Epidermal melanocyte (primary cell): ENCODE measurements around the gene IL17D.
"Not testable (repeated sequence)": the region's sequence is repeated elsewhere in the genome, so short reads cannot be mapped to it uniquely, and the experiment has no call there.

ENCODE experiments used
- DNase-seq: peaks from one replicate; pipeline ENCODE4 v3.0.0; 2011; ENCODE audit warnings: low spot score; ENCODE audit not compliant: insufficient read length

IL17D gene

DNA sequence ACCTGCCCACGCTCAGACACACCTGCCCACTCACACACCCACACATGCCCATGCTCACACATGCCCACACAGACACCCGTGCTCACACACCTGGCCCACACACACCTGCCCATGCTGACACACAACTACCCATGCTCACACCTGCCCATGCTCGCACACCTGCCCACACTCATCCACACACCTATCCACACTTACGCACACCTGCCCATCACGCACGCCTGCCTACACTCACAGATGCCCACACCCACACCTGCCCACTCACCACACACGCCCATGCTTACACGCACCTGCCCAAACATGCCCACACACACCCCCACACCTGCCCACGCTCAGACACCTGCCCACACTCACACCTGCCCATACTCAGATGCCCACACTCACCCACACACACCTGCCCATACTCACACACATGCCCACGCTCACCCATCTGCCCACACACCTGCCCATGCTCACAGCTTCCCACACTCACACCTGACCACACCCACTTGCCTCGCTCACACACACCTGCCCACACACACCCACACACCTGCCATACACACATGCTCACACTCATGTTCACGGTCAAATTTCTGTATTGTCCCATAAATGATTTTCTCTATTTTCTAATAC is 15.6 kb downstream of the IL17D start:
- no peak for DNase-seq

GRCh38 chr13:20719783-20720182 is 16.3 kb downstream of the IL17D start:
- DNase-seq, result no peak

DNA sequence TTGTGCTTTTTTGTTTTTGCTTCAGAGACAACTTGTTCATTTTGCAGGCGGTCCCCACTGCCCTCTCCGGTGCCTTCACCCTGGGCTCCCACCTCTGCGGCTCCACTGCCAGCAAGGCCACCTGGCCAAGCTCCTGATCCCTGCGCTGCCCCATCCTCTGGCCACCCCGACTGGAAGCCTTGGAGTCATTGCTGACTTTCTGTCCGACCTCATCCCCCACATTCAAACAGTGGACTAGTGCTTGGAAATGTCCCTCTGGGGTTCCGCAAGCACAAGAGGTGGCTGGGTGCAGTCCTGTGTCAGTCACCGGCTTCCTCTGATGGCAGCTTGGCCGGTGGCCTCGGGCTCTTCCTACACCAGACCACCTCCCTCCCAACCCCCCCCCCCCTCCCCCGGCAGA is 17.0 kb downstream of the IL17D start:
- no peak for DNase-seq

DNA sequence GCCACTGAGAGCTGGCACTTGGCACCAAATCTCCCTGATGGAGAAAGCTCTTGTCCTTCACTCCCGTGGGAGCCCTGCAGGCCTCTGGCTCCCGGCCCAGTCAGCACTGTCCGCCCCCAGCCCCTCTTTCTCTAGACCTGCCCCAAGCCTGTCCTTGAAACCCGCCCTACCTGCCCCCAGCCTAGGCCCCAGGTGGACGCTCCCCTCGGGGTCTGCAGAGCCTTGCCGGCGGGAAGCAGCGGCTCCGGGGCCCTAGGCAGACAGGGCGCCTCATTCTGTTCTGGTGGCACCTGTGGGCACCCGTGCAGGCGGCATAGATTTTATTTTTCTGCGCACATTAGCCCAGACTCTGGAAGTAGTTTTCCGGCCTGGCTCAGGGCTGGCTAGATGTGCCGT is 17.6 kb downstream of the IL17D start:
- no peak for DNase-seq

- peak; percentile 19 for DNase-seq
Measured at GRCh38 chr13:20721454-20722357, 18.2 kb downstream of the IL17D start.

GRCh38 chr13:20727856-20728255 is 24.4 kb downstream of the IL17D start:
- no peak for DNase-seq

DNA sequence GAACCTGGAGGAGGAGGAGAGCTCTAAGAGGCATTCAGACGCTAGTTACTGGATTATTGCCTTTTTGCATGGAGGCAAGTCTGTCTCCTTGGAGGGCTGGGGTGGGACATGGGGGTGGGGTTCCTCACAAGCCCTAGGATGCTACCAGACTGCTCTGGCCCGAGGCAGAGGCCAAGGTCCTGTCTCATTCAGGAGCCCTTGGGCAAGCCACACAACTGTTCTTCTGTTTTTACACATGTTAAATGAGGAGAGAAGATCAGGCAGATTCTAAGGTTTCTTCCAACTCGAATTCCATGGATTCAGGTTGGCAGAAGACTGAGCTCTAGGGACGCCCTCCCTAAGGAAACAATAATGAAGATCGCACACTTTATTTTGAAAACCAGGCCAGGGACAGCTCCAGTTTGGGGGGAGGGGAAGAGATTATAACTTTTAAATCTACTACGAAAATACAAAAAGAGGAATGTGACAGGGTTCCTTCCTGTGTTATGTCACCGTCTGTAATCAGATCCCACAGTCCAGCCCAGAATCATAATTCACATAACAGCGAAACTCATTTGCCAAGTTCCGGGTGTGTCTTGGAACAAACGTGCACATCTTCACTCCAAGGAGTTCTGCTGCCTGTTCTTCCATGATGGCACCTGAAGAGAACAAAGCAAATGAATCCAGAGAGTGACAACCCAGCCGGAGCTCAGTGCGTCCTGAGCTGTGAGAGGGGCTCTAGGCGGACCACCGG is 25.2 kb downstream of the IL17D start:
- DNase-seq, result no peak

DNA sequence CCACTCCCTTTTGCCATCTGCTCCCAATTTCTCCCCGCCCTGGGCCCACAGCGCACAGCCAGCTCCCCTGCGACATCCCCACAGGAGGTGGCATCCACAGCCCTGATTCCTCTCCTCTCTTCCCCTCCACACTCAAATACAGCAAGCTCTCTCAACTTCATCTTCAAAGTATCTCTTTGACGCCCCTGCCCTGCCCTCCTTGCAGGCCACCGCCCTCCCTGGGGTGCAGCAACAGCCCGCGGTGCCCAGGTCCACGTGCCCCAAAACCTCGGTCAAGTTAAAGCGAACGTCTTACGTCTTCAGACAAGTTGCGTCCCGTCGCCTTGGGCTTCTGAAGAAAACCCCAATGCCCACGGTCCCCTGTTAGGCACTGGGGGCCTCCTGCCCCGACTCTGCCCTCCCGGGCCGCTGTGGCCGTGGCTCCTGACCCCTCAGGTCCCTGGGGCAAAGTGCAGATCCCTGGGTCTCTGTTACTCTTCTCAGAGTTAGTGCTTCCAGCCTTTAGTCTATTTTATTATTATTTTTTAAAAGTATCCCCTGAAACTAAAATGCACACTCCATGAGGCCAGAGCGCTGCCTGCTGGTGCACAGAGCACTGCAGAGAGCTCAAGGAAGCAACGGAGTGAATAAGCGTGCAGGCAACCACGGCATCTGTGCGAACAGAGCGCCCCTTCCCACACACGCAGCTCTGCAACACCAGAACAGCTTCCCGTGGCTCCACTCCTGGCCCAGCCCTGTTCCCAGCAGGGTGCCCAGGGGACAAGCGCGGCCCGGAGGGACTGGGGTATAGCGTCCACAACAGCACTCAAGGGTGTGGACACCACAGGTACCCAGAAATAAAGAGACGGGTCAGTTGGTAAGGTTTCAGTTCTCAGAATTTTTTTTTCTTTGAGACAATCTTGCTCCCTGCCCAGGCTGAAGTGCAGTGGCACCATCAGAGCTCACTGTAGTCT is 26.4 kb downstream of the IL17D start:
- no peak for DNase-seq

- no peak for DNase-seq
Measured at GRCh38 chr13:20738616-20739015, 35.1 kb downstream of the IL17D start.

DNA sequence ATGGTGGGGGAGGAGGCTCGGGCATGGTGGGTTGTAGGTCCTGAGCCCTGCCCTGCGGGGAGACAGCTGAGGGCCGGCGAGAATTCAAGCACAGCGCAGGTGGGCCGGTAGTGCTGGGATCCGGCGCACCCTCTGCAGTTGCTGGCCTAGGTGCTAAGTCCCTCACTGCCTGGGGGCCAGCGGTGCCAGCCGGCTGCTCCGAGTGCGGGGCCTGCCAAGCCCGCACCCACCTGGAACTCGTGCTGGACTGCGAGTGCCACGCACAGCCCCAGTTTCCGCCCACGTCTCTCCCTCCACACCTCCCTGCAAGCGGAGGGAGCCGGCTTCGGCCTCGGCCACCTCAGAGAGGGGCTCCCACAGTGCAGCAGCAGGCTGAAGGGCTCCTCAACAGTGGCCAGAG is 36.5 kb downstream of the IL17D start:
- no peak for DNase-seq

DNA sequence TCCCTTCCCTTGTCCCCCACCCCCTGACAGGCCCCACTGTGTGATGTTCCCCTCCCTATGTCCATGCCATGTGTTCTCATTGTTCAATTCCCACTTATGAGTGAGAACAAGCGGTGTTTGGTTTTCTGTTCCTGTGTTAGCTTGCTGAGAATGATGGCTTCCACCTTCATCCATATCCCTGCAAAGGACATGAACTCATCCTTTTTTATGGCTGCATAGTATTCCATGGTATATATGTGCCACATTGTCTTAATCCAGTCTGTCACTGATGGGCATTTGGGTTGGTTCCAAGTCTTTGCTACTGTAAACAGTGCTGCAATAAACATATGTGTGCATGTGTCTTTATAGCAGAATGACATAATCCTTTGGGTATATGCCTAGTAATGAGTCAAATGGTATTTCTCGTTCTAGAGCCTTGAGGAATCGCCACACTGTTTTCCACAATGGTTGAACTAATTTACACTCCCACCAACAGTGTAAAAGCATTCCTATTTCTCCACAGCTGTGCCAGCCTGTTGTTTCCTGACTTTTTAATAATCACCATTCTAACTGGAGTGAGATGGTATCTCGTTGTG is 40.4 kb downstream of the IL17D start:
- not testable (repeated sequence) for DNase-seq

DNA sequence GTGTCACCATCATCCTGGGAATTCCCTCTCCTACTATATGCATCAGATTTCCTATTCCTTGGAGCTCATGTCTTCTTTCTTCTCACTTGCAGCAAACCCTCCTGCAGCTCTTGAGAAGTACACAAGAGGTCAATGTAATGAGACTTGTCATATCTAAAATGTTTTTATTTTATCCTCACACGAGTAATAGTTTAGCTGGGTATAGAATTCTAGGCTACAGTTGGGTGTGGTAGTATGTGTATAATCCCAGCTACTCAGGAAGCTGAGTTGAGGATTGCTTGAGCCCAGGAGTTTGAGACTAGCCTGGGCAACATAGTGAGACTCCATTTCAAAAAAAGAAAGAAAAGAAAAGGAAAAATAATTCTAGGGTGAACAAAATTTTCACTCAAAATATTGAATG is 45.9 kb downstream of the IL17D start:
- no peak for DNase-seq

DNA sequence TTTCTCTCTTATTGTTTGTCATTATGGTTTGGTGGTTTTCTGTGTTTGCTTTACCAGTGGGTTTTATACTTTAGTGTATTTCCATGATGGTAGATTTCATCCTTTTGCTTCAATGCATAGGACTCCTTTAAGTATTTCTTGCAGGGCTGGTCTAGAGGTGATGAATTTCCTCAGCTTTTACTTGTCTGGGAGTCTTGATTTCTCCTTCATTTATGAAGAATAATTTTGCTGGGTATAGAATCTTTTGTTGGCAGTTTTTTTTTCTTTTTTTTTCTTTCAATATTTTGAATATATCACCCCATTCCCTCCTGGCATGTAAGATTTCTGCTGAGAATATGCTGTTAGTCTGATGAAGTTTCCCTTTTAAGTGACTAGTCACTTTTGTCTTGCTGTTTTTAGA is 50.5 kb downstream of the IL17D start:
- DNase-seq, result no peak

DNA sequence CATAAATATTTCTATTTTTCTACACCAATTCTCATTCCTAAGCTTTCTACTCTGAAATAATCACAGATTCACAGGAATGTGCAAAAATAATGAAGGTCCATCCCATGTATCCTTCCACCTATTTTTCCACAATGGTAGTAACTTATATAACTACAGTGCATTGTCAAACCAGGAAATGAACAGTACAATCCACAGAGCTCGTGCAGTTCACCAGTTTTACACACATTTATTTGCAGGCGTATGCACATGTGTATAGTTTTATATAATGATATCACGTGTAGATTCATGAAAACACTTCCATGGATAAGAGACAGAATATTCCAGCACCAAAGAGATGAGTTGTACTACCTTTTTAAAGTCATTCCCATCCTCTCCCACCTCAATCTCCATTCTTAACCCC is 57.4 kb downstream of the IL17D start:
- no peak for DNase-seq

GRCh38 chr13:20767309-20767943 is 63.9 kb downstream of the IL17D start:
- DNase-seq, result no peak

DNA sequence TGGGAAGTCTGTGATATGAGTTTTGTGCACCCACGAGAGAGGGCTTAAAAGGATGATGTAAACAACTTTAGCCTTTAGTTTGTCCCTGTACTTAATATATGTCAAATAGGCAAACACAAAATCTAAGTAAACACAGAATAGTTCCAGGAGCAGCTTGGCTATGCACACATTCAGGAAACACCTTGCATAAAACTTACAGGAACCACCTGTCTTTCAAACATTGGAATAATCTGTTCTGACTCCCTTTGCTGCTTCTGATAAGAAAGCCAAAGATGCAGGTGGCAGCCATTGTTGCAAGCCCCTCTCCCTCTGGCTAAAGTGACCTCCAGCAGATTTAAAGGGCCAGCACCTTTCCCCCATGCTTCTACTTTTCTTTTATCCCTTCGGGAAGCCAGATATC is 65.6 kb downstream of the IL17D start:
- no peak for DNase-seq

- DNase-seq, result no peak
Measured at GRCh38 chr13:20769834-20770233, 66.3 kb downstream of the IL17D start.
